ENCODE measurements around the gene MPZ. TPM values are rescaled to one million over a fixed set of nuclear protein-coding genes. Genes with fewer than 3 reads are reported as not detected.

MPZ gene
- total and polyA plus RNA-seq, 3 donors from 2014 or later, result 2.3 to 4.7 (median 4.2) TPM

- intact Hi-C loops (cut with DNase I; ENCODE audit: low total_unique reads), result no loop called here
- H3K36me3 ChIP-seq (ENCODE audit: low read depth, missing control alignments), result no peaks in the 10 kb centered on the region
- DNase-seq, result no peak
These were observed 33.1 kb upstream of the MPZ start for GRCh38 chr1:161342821-161343220.

GRCh38 chr1:161342177-161342576, 32.4 kb upstream of the MPZ start:
- no peak for DNase-seq
- Histone ChIP-seq H3K27me3 (no peaks in the 10 kb centered on the region), H3K36me3 (ENCODE audit: low read depth, missing control alignments) (no peaks in the 10 kb centered on the region), H3K4me3 (no peak overlapping the region), H3K4me1 (no peaks in the 10 kb centered on the region), H3K9me3 (no peaks in the 10 kb centered on the region), H3K27ac (no peak overlapping the region)
- TF ChIP-seq POLR2A (IDR thresholded peaks at IDR 0.05) (no peak), CTCF (IDR thresholded peaks at IDR 0.05) (no peak)
- 93 to 97% methylated on average over 2 of the region's 2 CpGs for WGBS, 2 donors
- intact Hi-C loops (cut with DNase I; ENCODE audit: low total_unique reads), result no loop called here

More at GRCh38 chr1:161342821-161343220, 33.1 kb upstream of the MPZ start:
- H3K27ac ChIP-seq, result no peak overlapping the region
- no peaks in the 10 kb centered on the region for H3K4me1 ChIP-seq
- H3K9me3 ChIP-seq, result no peaks in the 10 kb centered on the region
- H3K4me3 ChIP-seq, result no peak overlapping the region
- TF ChIP-seq CTCF (IDR thresholded peaks at IDR 0.05) (no peak), POLR2A (IDR thresholded peaks at IDR 0.05) (no peak)
- WGBS, 2 donors, result 93 to 95% methylated on average over 5 of the region's 5 CpGs
- no peaks in the 10 kb centered on the region for H3K27me3 ChIP-seq

- Histone ChIP-seq H3K27ac (no peak overlapping the region), H3K36me3 (ENCODE audit: low read depth, missing control alignments) (no peaks in the 10 kb centered on the region)
- WGBS, 2 donors, result 56 to 79% methylated on average over 3 of the region's 3 CpGs
These were observed 26.0 kb upstream of the MPZ start for GRCh38 chr1:161335796-161336195.

GRCh38 chr1:161333166-161333565, 23.4 kb upstream of the MPZ start:
- 90 to 95% methylated on average over 9 of the region's 9 CpGs for WGBS, 2 donors
- Histone ChIP-seq H3K4me1 (no peaks in the 10 kb centered on the region), H3K27ac (no peak overlapping the region), H3K36me3 (ENCODE audit: low read depth, missing control alignments) (no peaks in the 10 kb centered on the region), H3K4me3 (no peak overlapping the region), H3K9me3 (no peaks in the 10 kb centered on the region), H3K27me3 (no peaks in the 10 kb centered on the region)
- intact Hi-C loops (cut with DNase I; ENCODE audit: low total_unique reads), result no loop called here
- no peak for DNase-seq
- TF ChIP-seq CTCF (IDR thresholded peaks at IDR 0.05) (no peak), POLR2A (IDR thresholded peaks at IDR 0.05) (no peak)

More at GRCh38 chr1:161335796-161336195, 26.0 kb upstream of the MPZ start:
- no peaks in the 10 kb centered on the region for H3K4me1 ChIP-seq
- DNase-seq, result no peak
- no peaks in the 10 kb centered on the region for H3K27me3 ChIP-seq
- TF ChIP-seq CTCF (IDR thresholded peaks at IDR 0.05) (no peak), POLR2A (IDR thresholded peaks at IDR 0.05) (no peak)
- H3K4me3 ChIP-seq, result no peak overlapping the region
- intact Hi-C loops (cut with DNase I; ENCODE audit: low total_unique reads), result no loop called here
- H3K9me3 ChIP-seq, result no peaks in the 10 kb centered on the region

- Histone ChIP-seq H3K27me3 (no peaks in the 10 kb centered on the region), H3K9me3 (no peaks in the 10 kb centered on the region), H3K27ac (no peak overlapping the region), H3K4me1 (no peaks in the 10 kb centered on the region), H3K4me3 (no peak overlapping the region), H3K36me3 (ENCODE audit: low read depth, missing control alignments) (no peaks in the 10 kb centered on the region)
- no peak for TF ChIP-seq CTCF (IDR thresholded peaks at IDR 0.05)
- TF ChIP-seq POLR2A (IDR thresholded peaks at IDR 0.05), result no peak
- intact Hi-C loops (cut with DNase I; ENCODE audit: low total_unique reads), result no loop called here
- no peak for DNase-seq
- WGBS, 2 donors, result 80 to 87% methylated on average over 4 of the region's 4 CpGs
These were observed 20.6 kb upstream of the MPZ start for GRCh38 chr1:161330346-161330745.
